Hepatocyte (in vitro differentiated cells): ENCODE results near the gene BCL7C.

Experiments
- EZH2 ChIP-seq: fragments of 200-600 bp; sonication (generic); IDR thresholded peaks from 2 replicates; pipeline ENCODE4 v1.6.1; 2016; ENCODE audit warnings: antibody characterized with exemption, mild to moderate bottlenecking, borderline replicate concordance
- EZH2phosphoT487 ChIP-seq: fragments of 200-600 bp; sonication (generic); IDR thresholded peaks from one replicate; pipeline ENCODE4 v1.6.1; 2018; ENCODE audit warnings: antibody characterized with exemption, mild to moderate bottlenecking, low read depth, moderate library complexity; ENCODE audit not compliant: unreplicated experiment, severe bottlenecking
- TF ChIP-seq, protein P1 (sequence below): fragments of 200-600 bp; sonication (generic); IDR thresholded peaks from 2 replicates; pipeline ENCODE4 v1.5.1; 2016; ENCODE audit warnings: antibody characterized with exemption, mild to moderate bottlenecking; ENCODE audit not compliant: poor library complexity

DNA sequence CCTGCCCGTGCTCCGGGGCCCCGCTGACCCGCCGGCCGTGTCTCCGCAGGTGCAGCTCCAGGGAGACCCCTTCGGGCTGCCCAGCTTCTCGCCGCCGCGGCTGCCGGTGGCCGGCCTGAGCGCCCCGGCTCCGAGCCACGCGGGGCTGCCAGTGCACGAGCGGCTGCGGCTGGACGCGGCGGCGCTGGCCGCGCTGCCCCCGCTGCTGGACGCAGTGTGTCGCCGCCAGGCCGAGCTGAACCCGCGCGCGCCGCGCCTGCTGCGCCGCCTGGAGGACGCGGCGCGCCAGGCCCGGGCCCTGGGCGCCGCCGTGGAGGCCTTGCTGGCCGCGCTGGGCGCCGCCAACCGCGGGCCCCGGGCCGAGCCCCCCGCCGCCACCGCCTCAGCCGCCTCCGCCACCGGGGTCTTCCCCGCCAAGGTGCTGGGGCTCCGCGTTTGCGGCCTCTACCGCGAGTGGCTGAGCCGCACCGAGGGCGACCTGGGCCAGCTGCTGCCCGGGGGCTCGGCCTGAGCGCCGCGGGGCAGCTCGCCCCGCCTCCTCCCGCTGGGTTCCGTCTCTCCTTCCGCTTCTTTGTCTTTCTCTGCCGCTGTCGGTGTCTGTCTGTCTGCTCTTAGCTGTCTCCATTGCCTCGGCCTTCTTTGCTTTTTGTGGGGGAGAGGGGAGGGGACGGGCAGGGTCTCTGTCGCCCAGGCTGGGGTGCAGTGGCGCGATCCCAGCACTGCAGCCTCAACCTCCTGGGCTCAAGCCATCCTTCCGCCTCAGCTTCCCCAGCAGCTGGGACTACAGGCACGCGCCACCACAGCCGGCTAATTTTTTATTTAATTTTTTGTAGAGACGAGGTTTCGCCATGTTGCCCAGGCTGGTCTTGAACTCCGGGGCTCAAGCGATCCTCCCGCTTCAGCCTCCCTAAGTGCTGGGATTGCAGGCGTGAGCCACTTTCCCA, 8.4 kb upstream of the BCL7C start:
- TF ChIP-seq EZH2 (no peak), EZH2phosphoT487 (no peak)
- TF ChIP-seq, protein P1, sequence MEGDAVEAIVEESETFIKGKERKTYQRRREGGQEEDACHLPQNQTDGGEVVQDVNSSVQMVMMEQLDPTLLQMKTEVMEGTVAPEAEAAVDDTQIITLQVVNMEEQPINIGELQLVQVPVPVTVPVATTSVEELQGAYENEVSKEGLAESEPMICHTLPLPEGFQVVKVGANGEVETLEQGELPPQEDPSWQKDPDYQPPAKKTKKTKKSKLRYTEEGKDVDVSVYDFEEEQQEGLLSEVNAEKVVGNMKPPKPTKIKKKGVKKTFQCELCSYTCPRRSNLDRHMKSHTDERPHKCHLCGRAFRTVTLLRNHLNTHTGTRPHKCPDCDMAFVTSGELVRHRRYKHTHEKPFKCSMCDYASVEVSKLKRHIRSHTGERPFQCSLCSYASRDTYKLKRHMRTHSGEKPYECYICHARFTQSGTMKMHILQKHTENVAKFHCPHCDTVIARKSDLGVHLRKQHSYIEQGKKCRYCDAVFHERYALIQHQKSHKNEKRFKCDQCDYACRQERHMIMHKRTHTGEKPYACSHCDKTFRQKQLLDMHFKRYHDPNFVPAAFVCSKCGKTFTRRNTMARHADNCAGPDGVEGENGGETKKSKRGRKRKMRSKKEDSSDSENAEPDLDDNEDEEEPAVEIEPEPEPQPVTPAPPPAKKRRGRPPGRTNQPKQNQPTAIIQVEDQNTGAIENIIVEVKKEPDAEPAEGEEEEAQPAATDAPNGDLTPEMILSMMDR = peak; percentile 2
